ENCODE results near the gene DNAH5.

DNA sequence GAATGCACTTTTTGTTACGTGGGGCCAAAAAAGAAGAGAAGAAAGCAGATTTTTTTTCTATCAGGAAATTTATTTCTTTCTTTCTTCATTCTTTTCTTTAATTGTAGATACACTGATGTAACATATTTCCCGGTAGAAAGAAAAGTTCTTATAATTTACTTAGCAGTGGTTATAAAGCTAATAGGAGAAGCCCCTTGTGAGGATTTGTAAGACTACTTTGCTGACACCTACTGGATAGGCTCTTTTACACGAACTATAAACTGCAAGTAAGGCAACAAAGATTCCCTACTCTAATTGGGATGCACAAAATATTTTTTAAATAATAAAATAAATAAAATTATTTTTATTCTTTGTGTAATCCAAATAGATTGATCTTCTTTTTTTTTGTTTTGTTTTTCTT is 284.4 kb downstream of the DNAH5 start:
- TF ChIP-seq CBX8 (IDR thresholded peaks at IDR 0.05; ENCODE audit: borderline replicate concordance, low read depth, low read length) (no peak), MAX (IDR thresholded peaks at IDR 0.05) (no peak), TEAD4 (IDR thresholded peaks at IDR 0.05; ENCODE audit: low read depth, low read length) (no peak), EP300 (IDR thresholded peaks at IDR 0.05; ENCODE audit: borderline replicate concordance in 1 of 2, low read depth in 2 of 2, low read length in 2 of 2) (no peak), EZH2 (IDR thresholded peaks at IDR 0.05; ENCODE audit: low read depth, low read length, severe bottlenecking) (no peak), SRF (IDR thresholded peaks at IDR 0.05; ENCODE audit: low read depth, low read length) (no peak)

Data from H1 (cell line).